Fibroblast of lung (primary cell): ENCODE measurements around the gene MLF2. TPM values are rescaled to one million over a fixed set of nuclear protein-coding genes. Genes with fewer than 3 reads are reported as not detected.

Experiments used
- DNase-seq, 2 donors: peaks; one replicate each; pipeline versions ENCODE4 v3.0.0 to v3.0.0-alpha.2; 2010; ENCODE audit warnings: low read depth in 2 of 2
- H2AFZ ChIP-seq: 2 replicates; pipeline ENCODE4 v1.5.1; 2012; ENCODE audit warnings: low read length, control low read depth, inconsistent platforms
- H3K27ac ChIP-seq: 2 replicates; pipeline ENCODE4 v1.5.1; 2011; ENCODE audit warnings: low read length, control low read depth; ENCODE audit not compliant: insufficient read depth
- H3K27me3 ChIP-seq: 2 replicates; pipeline ENCODE4 v1.5.1; 2011; ENCODE audit warnings: mild to moderate bottlenecking, low read length; ENCODE audit not compliant: control insufficient read depth, insufficient read depth
- H3K36me3 ChIP-seq: 2 replicates; pipeline ENCODE4 v1.5.1; 2011; ENCODE audit warnings: low read length; ENCODE audit not compliant: control insufficient read depth, insufficient read depth
- H3K4me1 ChIP-seq: 2 replicates; pipeline ENCODE4 v1.5.1; 2011; ENCODE audit warnings: low read length; ENCODE audit not compliant: control insufficient read depth, insufficient read depth; ENCODE audit errors: extremely low read depth
- H3K4me2 ChIP-seq: 2 replicates; pipeline ENCODE4 v1.5.1; 2011; ENCODE audit warnings: low read length, control low read depth; ENCODE audit not compliant: insufficient read depth; ENCODE audit errors: extremely low read depth
- H3K4me3 ChIP-seq, 4 experiments: fragments of 200-600 bp in 1 of 4; sonication (generic) in 1 of 4; replicated peaks in 1 of 4; 2 replicates each; pipeline ENCODE4 v1.5.1; 2011 to 2016; ENCODE audit warnings: low read length in 4 of 4, low read depth in 3 of 4, mild to moderate bottlenecking in 3 of 4, control low read depth in 2 of 4, inconsistent platforms in 1 of 4, mixed read lengths in 1 of 4; ENCODE audit not compliant: insufficient read depth in 1 of 4; ENCODE audit errors: control extremely low read depth in 1 of 4
- H3K79me2 ChIP-seq: 2 replicates; pipeline ENCODE4 v1.5.1; 2012; ENCODE audit warnings: mild to moderate bottlenecking, low read length, inconsistent platforms; ENCODE audit not compliant: control insufficient read depth, insufficient read depth
- H3K9ac ChIP-seq: 2 replicates; pipeline ENCODE4 v1.5.1; 2011; ENCODE audit warnings: mild to moderate bottlenecking, low read length, control low read depth; ENCODE audit not compliant: insufficient read depth
- H3K9me3 ChIP-seq: 2 replicates; pipeline ENCODE4 v1.5.1; 2012; ENCODE audit warnings: low read depth, low read length; ENCODE audit not compliant: control insufficient read depth, insufficient read depth
- H4K20me1 ChIP-seq: 2 replicates; pipeline ENCODE4 v1.5.1; 2011; ENCODE audit warnings: low read length; ENCODE audit not compliant: control insufficient read depth, insufficient read depth; ENCODE audit errors: extremely low read depth
- EZH2 ChIP-seq: IDR thresholded peaks from 2 replicates; pipeline ENCODE4 v1.5.1; 2012; ENCODE audit warnings: low read length, control low read depth, mild to moderate bottlenecking; ENCODE audit errors: missing control alignments
- polyA plus RNA-seq, 2 donors: library from polyadenylated mRNA; depleted of rRNA in 1 of 2; stranded (reverse) in 1 of 2; unstranded in 1 of 2; fragments of >200 nt; gene quantifications; 2 replicates each; pipeline ENCODE4 v1.2.1, GENCODE V29; 2011 to 2012; ENCODE audit warnings: missing spikeins in 1 of 2
- total RNA-seq: library from RNA; depleted of rRNA; stranded (reverse); fragments of >200 nt; gene quantifications from 2 replicates; pipeline ENCODE4 v1.2.1, GENCODE V29; 2014
- TF ChIP-seq, protein P1 (sequence below), 2 donors: IDR thresholded peaks in 1 of 2; conservative IDR thresholded peaks in 1 of 2; 1 replicate in 1 of 2; 2 replicates in 1 of 2; pipeline ENCODE4 v1.5.1; 2011 to 2012; ENCODE audit warnings: low read length in 2 of 2, control low read depth in 1 of 2, inconsistent platforms in 1 of 2, low read depth in 1 of 2, mild to moderate bottlenecking in 1 of 2

MLF2 gene
- total and polyA plus RNA-seq, 2 donors (not counting 1 experiment from before 2014, with no cell fraction given) = 106 to 289 TPM

DNA sequence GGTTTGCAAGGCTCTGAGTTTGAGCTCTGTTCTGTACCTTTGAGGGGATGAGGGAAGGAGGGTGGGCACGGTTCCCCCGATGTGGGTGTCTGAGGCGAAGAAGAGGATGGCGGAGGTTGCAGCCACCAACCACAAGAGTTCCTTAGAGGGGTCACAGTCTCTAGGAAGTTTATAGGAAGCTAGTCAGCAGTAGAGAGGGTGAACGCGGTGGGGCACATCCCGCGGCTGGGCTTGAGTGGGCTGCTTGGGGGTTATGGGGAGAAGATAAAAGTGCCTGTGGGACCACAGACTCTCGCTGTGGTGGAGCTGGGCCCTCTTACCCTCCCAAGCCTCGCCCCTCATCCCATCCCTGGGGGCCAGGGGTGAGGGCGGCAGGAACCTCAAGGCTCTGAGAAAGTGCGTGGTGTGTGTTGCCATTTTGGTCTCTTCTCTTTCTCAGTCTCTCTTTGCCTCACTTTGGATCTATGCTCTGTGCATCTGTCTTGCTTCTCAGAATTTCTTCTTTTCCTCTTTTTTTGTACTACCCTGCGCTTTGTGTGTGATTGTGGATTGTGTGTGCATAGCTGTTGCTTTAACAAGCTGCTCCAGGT, 39.1 kb upstream of the MLF2 start:
- TF ChIP-seq, protein P1, sequence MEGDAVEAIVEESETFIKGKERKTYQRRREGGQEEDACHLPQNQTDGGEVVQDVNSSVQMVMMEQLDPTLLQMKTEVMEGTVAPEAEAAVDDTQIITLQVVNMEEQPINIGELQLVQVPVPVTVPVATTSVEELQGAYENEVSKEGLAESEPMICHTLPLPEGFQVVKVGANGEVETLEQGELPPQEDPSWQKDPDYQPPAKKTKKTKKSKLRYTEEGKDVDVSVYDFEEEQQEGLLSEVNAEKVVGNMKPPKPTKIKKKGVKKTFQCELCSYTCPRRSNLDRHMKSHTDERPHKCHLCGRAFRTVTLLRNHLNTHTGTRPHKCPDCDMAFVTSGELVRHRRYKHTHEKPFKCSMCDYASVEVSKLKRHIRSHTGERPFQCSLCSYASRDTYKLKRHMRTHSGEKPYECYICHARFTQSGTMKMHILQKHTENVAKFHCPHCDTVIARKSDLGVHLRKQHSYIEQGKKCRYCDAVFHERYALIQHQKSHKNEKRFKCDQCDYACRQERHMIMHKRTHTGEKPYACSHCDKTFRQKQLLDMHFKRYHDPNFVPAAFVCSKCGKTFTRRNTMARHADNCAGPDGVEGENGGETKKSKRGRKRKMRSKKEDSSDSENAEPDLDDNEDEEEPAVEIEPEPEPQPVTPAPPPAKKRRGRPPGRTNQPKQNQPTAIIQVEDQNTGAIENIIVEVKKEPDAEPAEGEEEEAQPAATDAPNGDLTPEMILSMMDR (conservative IDR thresholded peaks at IDR 0.05 in 1 of 2, IDR thresholded peaks at IDR 0.05 in 1 of 2; ENCODE audit: low read depth in 1 of 2, low read length in 2 of 2) = no peak
- TF ChIP-seq EZH2 = no peak
- H3K4me1 ChIP-seq = peaks cover 3% of the 10 kb centered on the region
- H3K4me3 ChIP-seq = peak overlapping the region in 3 of 4 experiments; percentile 21 to 43 (median 30)
- H3K9me3 ChIP-seq = no peaks in the 10 kb centered on the region
- H3K36me3 ChIP-seq = peaks cover 3% of the 10 kb centered on the region
- peaks cover 24% of the 10 kb centered on the region for H3K79me2 ChIP-seq
- H3K4me2 ChIP-seq = peak overlapping the region; percentile 49
- H3K9ac ChIP-seq = no peak overlapping the region
- no peaks in the 10 kb centered on the region for H3K27me3 ChIP-seq
- no peak for DNase-seq
- H2AFZ ChIP-seq = no peak overlapping the region
- no peaks in the 10 kb centered on the region for H4K20me1 ChIP-seq
- peak overlapping the region; percentile 20 for H3K27ac ChIP-seq

DNA sequence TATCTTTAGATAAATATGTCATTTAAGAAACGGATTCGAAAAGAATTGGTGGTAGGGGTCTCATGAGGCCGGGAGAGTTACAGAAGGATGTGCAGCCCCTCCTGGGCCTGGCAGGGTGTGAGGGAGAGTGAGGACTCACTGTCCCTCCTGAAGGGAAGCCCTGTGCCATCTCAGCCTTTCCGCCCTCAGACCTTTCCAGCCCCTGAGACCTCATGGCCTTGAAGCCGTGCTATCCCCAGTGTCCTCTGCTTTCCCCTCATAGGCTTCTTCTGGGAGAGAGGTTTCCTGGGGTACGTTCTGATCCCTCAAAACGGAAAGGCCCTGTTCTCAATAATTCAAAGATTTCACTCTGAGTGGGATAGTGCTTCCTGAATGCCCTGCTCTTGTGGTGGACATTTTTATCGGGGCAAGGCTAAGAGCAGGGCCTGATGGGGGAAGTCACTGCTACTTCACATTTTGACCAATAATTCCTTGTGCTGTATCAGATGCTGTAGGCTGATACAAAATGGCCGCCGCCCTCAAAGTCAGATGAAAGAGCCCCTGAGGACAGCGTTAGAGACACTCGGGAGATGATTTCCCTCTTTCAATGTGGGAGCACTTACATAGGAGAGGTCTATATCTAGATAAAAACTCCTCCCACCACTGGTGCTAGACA, 37.7 kb upstream of the MLF2 start:
- Histone ChIP-seq H3K36me3 (peaks cover 2% of the 10 kb centered on the region), H2AFZ (peak overlapping the region; percentile 64), H3K27me3 (no peaks in the 10 kb centered on the region), H3K4me2 (peak overlapping the region; percentile 39), H3K79me2 (peaks cover 23% of the 10 kb centered on the region), H3K9me3 (no peaks in the 10 kb centered on the region), H3K27ac (peak overlapping the region; percentile 53), H3K9ac (peak overlapping the region; percentile 34), H4K20me1 (no peaks in the 10 kb centered on the region), H3K4me3 (peak overlapping the region; percentile 38 to 60 (median 52)), H3K4me1 (peaks cover 3% of the 10 kb centered on the region)
- TF ChIP-seq, protein P1 (conservative IDR thresholded peaks at IDR 0.05 in 1 of 2, IDR thresholded peaks at IDR 0.05 in 1 of 2; ENCODE audit: low read depth in 1 of 2, low read length in 2 of 2) = no peak
- TF ChIP-seq EZH2 = no peak
- DNase-seq = no peak

DNA sequence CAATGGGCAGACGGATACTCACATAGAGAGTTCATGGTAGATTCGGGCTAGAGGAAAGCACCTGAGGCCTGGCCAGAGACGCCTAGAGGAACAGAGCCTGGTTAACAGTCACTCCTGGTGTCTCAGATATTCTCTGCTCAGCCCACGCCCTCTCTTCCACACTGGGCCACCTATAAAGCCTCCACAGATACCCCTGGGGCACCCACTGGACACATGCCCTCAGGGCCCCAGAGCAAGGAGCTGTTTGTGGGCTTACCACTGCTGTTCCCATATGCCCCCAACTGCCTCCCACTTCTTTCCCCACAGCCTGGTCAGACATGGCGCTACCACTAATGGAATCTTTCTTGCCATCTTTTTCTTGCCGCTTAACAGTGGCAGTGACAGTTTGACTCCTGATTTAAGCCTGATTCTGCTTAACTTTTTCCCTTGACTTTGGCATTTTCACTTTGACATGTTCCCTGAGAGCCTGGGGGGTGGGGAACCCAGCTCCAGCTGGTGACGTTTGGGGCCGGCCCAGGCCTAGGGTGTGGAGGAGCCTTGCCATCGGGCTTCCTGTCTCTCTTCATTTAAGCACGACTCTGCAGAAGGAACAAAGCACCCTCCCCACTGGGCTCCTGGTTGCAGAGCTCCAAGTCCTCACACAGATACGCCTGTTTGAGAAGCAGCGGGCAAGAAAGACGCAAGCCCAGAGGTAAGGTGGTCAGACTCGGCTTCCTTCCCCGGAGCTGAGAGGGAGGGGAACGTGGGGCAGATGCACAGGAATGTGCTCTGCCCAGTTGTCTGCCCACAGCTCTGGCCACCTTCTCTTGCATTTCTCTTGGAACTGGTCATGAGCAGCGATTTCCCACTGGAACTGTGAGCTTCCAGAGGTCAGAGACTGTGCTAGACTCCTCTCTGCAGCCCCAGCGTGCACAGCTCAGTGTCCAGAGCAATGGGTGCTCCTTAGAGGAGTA, 36.3 kb upstream of the MLF2 start, which contains the start of gene CD4:
Gene CD4 (plus strand): TSS at position 557 of the 953 bp plus-strand sequence. CDS start 10,611 bp downstream, outside the sequence.
- Histone ChIP-seq H3K36me3 (peaks cover 2% of the 10 kb centered on the region), H3K4me2 (peak within 1 kb of the TSS; percentile 59), H3K27ac (peak within 1 kb of the TSS; percentile 74), H2AFZ (peak within 1 kb of the TSS; percentile 74), H3K9ac (peak within 1 kb of the TSS; percentile 44), H3K9me3 (no peaks in the 10 kb centered on the region), H3K79me2 (peaks cover 23% of the 10 kb centered on the region), H3K27me3 (no peaks in the 10 kb centered on the region), H3K4me3 (peak within 1 kb of the TSS; percentile 38 to 60 (median 52)), H3K4me1 (peaks cover 3% of the 10 kb centered on the region), H4K20me1 (no peaks in the 10 kb centered on the region)
- DNase-seq = peak in 1 of 2 donors; percentile 50
- TF ChIP-seq, protein P1 (conservative IDR thresholded peaks at IDR 0.05 in 1 of 2, IDR thresholded peaks at IDR 0.05 in 1 of 2; ENCODE audit: low read depth in 1 of 2, low read length in 2 of 2) = no peak
- no peak for TF ChIP-seq EZH2
